Calu3 (cell line): ENCODE results near the gene PLPPR4. TPM values are rescaled to one million over a fixed set of nuclear protein-coding genes. Genes with fewer than 3 reads are reported as not detected.
"Not testable (repeated sequence)": the region's sequence is repeated elsewhere in the genome, so short reads cannot be mapped to it uniquely, and the experiment has no call there.

Experiments used
- BruUV-seq: library from RNA; stranded (reverse); fragments of 400-500 nt; replicated peaks from 2 replicates; lab custom pipeline; 2021; lab: Mats Ljungman, UMichigan
- CTCF ChIA-PET: fragments of 300-600 bp; sonication (Branson Sonifier 250); formaldehyde crosslinking; loops from one replicate; lab custom pipeline; 2022; ENCODE audit warnings: antibody characterized with exemption; lab: Charles Lee
- DNase-seq: peaks from one replicate; pipeline ENCODE4 v3.0.0; 2022
- H3K27ac Mint-ChIP-seq: one replicate; pipeline ENCODE4 v1.8.0; 2022; ENCODE audit warnings: mixed read lengths; ENCODE audit not compliant: unreplicated experiment
- H3K27me3 Mint-ChIP-seq: one replicate; pipeline ENCODE4 v1.8.0; 2022; ENCODE audit warnings: mixed read lengths; ENCODE audit not compliant: unreplicated experiment
- H3K36me3 Mint-ChIP-seq: one replicate; pipeline ENCODE4 v1.8.0; 2022; ENCODE audit warnings: mild to moderate bottlenecking, moderate library complexity, mixed read lengths; ENCODE audit not compliant: insufficient read depth, unreplicated experiment
- H3K4me1 Mint-ChIP-seq: one replicate; pipeline ENCODE4 v1.8.0; 2022; ENCODE audit warnings: mild to moderate bottlenecking, low read depth, mixed read lengths; ENCODE audit not compliant: unreplicated experiment
- H3K4me3 Mint-ChIP-seq: one replicate; pipeline ENCODE4 v1.8.0; 2022; ENCODE audit warnings: mild to moderate bottlenecking, low read depth, moderate library complexity, mixed read lengths; ENCODE audit not compliant: unreplicated experiment
- H3K9me3 Mint-ChIP-seq: one replicate; pipeline ENCODE4 v1.8.0; 2022; ENCODE audit warnings: low read depth, mixed read lengths; ENCODE audit not compliant: unreplicated experiment
- CTCF ChIP-seq: fragments of 200-600 bp; IDR thresholded peaks from one replicate; pipeline ENCODE4 v1.8.0; 2022; ENCODE audit warnings: antibody characterized with exemption; ENCODE audit not compliant: unreplicated experiment
- intact Hi-C: fragments of 100-400 bp; cut with micrococcal nuclease; formaldehyde crosslinking; loops from one replicate; pipeline ENCODE4 v1.10.0; 2022; ENCODE audit not compliant: unreplicated experiment
- total RNA-seq: library from RNA; stranded (reverse); gene quantifications from 2 replicates; pipeline ENCODE4 v1.2.3, GENCODE V29; 2022

The PLPPR4 gene
- total RNA-seq, 1 experiment from 2014 or later = 0.12 TPM

- Mint-ChIP-seq H3K27ac (no peak overlapping the region), H3K9me3 (no peaks in the 10 kb centered on the region), H3K4me1 (no peaks in the 10 kb centered on the region), H3K27me3 (no peaks in the 10 kb centered on the region), H3K4me3 (no peak overlapping the region), H3K36me3 (no peaks in the 10 kb centered on the region)
- no peak for DNase-seq
- CTCF ChIA-PET = no interaction called here
- BruUV-seq = no TSS peak
- intact Hi-C loops = no loop called here
- TF ChIP-seq CTCF = no peak
Measured at GRCh38 chr1:99282536-99282935, 18.2 kb downstream of the PLPPR4 start.

GRCh38 chr1:99283521-99283920 lies 19.2 kb downstream of the PLPPR4 start:
- not testable (repeated sequence) for H3K27me3 Mint-ChIP-seq, H3K27ac Mint-ChIP-seq, BruUV-seq

GRCh38 chr1:99292886-99293285 lies 28.6 kb downstream of the PLPPR4 start:
- no peak overlapping the region for H3K4me3 Mint-ChIP-seq
- intact Hi-C loops = no loop called here
- BruUV-seq = no TSS peak

More at GRCh38 chr1:99283521-99283920, 19.2 kb downstream of the PLPPR4 start:
- H3K36me3 Mint-ChIP-seq, CTCF ChIA-PET, H3K9me3 Mint-ChIP-seq, DNase-seq, intact Hi-C loops, H3K4me3 Mint-ChIP-seq, H3K4me1 Mint-ChIP-seq: not testable (repeated sequence)

GRCh38 chr1:99297923-99298322 lies 33.6 kb downstream of the PLPPR4 start:
- DNase-seq = no peak
- H3K27ac Mint-ChIP-seq = no peak overlapping the region
- no peaks in the 10 kb centered on the region for H3K9me3 Mint-ChIP-seq
- no peaks in the 10 kb centered on the region for H3K27me3 Mint-ChIP-seq
- no peak overlapping the region for H3K4me3 Mint-ChIP-seq
- intact Hi-C loops = no loop called here
- TF ChIP-seq CTCF = no peak
- BruUV-seq = no TSS peak
- no peaks in the 10 kb centered on the region for H3K4me1 Mint-ChIP-seq
- CTCF ChIA-PET = interaction anchor here (0.6 kb wide), 1 partner anchor 720 kb away, joined by 3 read pairs; no protein-coding TSS in a partner anchor
- H3K36me3 Mint-ChIP-seq = no peaks in the 10 kb centered on the region

More at GRCh38 chr1:99292886-99293285, 28.6 kb downstream of the PLPPR4 start:
- CTCF ChIA-PET = no interaction called here
- DNase-seq = no peak
- Mint-ChIP-seq H3K27me3 (no peaks in the 10 kb centered on the region), H3K36me3 (no peaks in the 10 kb centered on the region), H3K4me1 (no peaks in the 10 kb centered on the region), H3K27ac (no peak overlapping the region), H3K9me3 (no peaks in the 10 kb centered on the region)
- no peak for TF ChIP-seq CTCF

- no peaks in the 10 kb centered on the region for H3K4me1 Mint-ChIP-seq
- no peak overlapping the region for H3K4me3 Mint-ChIP-seq
- intact Hi-C loops = loop anchor here (5.0 kb wide), 1 partner anchor 63 kb away; no protein-coding TSS in a partner anchor
- H3K27ac Mint-ChIP-seq = no peak overlapping the region
- H3K27me3 Mint-ChIP-seq = no peaks in the 10 kb centered on the region
- CTCF ChIA-PET = no interaction called here
- BruUV-seq = no TSS peak
- DNase-seq = no peak
- TF ChIP-seq CTCF = no peak
- no peaks in the 10 kb centered on the region for H3K36me3 Mint-ChIP-seq
- no peaks in the 10 kb centered on the region for H3K9me3 Mint-ChIP-seq
Measured at GRCh38 chr1:99304725-99305282, 40.5 kb downstream of the PLPPR4 start.
